GM19467 (cell line): ENCODE results near the gene PRAMEF11.

ENCODE experiments used
- ATAC-seq: cut with Tn5 transposase; IDR thresholded peaks from one replicate; pipeline ENCODE4 v1.9.1; 2021; ENCODE audit warnings: mild to moderate bottlenecking, moderate library complexity; ENCODE audit not compliant: unreplicated experiment

The PRAMEF11 gene

DNA sequence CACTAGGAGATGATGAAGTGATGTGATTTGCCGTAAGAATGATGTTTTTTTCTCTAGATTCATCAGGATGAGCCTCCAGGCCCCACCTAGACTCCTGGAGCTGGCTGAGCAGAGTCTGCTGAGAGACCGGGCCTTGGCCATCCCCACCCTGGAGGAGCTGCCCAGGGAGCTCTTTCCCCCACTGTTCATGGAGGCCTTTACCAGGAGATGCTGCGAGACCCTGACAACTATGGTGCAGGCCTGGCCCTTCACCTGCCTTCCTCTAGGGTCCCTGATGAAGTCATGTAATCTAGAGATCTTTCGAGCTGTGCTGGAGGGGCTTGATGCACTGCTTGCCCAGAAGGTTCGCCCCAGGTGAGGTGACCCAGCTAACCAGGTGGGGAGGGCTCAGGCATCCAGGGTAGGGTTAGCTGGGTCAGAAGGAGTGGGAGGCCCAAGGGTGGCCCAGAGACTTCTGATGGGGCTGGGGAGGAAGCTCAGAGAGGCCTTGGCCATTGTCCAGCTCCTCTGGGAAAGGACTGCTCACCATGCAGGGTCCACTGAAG lies 56.3 kb downstream of the PRAMEF11 start:
- ATAC-seq = no peak
